GM12801 (cell line): ENCODE measurements around the gene SORL1.

Experiments
- TF ChIP-seq, protein P1 (sequence below): IDR thresholded peaks from one replicate; pipeline ENCODE4 v1.5.1; 2011; ENCODE audit warnings: control low read depth; ENCODE audit not compliant: insufficient read length; ENCODE audit errors: extremely low read depth

The SORL1 gene

DNA sequence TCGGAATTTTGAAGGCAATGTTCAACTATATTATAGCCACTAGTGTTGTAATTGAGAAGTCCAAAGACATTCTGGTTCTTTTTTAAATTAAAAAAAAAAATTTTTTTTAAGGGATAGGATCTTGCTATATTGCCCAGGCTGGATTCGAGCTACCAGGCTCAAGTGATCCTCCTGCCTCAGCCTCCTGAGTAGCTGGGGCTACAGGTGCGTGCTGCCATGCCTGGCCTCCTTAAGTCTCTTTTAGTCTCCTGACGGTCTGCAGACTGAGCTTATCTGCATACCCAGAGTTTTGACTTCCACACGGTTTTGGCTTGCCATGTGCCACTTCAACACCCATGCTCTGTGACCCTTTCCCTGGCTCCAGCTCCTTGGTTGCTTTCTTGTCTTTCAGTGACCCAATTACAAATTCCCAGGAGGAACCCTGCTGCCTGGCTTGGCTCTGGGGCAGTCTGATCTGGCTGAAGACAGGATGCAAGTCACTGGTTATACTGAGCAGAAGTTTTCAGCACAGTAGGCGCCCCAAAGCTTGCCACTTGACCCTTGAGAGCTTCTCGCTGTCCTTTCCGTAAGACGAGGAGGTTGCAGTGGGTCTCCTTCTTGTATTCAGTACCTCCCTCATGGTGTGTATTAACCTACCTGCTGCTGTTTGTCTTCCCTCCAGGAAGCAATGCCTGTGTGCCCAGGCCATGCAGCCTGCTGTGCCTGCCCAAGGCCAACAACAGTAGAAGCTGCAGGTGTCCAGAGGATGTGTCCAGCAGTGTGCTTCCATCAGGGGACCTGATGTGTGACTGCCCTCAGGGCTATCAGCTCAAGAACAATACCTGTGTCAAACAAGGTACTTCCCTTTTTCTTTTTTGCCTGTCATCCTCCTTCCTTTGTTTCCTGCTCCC, 114.4 kb downstream of the SORL1 start:
- TF ChIP-seq, protein P1, sequence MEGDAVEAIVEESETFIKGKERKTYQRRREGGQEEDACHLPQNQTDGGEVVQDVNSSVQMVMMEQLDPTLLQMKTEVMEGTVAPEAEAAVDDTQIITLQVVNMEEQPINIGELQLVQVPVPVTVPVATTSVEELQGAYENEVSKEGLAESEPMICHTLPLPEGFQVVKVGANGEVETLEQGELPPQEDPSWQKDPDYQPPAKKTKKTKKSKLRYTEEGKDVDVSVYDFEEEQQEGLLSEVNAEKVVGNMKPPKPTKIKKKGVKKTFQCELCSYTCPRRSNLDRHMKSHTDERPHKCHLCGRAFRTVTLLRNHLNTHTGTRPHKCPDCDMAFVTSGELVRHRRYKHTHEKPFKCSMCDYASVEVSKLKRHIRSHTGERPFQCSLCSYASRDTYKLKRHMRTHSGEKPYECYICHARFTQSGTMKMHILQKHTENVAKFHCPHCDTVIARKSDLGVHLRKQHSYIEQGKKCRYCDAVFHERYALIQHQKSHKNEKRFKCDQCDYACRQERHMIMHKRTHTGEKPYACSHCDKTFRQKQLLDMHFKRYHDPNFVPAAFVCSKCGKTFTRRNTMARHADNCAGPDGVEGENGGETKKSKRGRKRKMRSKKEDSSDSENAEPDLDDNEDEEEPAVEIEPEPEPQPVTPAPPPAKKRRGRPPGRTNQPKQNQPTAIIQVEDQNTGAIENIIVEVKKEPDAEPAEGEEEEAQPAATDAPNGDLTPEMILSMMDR: no peak

DNA sequence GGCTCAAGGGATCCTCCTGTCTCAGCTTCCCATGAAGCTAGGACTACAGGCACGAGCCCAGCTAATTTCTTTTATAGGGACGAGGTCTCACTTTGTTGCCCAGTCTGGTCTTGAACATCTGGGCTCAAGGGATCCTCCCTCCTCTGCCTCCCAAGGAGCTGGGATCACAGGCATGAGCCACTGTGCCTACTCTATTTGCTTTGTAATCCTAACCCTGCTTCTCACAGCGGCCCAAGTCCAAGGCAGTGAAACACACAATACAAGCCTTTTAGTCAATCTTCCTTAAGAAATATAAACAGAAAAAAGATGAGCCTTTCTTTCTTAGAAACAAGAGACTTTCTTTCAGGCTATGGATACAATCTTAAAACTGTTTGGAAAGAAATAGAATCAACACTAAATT, 115.9 kb downstream of the SORL1 start:
- TF ChIP-seq, protein P1: no peak

DNA sequence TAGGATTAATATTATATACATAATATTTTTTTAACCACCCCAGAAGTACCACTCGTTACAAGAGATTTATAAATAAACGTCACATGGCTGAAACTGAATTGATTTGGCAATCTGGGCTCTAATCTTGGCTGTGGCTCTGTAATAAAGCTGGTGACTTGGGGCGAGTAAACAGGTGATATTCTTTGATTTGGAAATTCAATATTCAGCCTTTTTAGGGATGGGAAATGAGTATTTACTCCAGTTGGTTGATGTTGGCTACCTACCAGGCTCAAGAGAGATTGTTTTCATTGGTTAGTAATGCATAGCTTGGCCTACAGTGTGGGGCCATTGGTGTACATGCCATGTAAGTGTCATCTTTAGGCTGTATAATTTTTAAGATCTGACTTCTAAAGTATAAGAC, 118.3 kb downstream of the SORL1 start:
- TF ChIP-seq, protein P1: no peak

DNA sequence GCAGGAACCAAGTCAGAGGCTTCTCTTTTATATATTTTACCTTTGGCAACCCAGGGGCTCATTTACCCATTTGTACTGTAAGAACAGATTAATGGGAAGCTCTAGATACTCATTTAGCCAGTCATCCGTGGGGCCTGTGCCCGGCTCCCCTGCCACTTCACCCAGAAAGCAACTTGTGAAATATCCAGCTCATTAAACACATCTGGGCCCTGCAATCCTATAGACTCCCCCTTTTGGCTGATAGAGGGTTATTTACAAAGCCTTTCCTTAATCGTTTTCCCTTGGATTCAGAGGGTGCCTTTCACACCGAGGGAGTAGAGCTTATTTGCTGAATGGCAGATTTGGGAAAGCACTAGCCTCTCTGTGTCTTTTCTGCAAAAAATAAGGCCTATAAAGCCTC, 119.4 kb downstream of the SORL1 start:
- TF ChIP-seq, protein P1: no peak

DNA sequence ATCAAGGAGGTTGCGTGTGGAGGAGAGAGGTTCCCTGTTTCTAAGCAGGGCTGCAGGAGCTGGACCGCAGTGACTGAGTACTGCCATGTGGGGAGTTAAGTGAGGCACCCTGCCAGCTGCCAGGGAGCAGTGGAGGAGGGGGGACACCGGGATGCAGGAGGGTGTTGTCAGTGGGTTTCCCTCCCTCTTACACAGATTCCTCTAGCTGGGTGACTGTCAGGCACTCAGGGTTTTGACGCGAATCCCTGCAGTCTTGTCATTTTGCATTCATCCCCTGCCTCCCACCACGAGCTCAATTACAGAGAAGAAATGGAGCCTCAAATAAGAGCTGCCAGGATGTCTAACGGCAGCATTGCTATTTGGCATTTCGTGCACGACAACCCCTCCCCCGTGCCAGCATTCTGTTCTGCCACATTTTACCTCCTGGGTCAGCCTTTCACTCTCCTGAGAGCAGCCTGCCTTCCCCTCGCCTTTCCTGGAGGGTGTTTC, 120.5 kb downstream of the SORL1 start:
- TF ChIP-seq, protein P1: no peak

DNA sequence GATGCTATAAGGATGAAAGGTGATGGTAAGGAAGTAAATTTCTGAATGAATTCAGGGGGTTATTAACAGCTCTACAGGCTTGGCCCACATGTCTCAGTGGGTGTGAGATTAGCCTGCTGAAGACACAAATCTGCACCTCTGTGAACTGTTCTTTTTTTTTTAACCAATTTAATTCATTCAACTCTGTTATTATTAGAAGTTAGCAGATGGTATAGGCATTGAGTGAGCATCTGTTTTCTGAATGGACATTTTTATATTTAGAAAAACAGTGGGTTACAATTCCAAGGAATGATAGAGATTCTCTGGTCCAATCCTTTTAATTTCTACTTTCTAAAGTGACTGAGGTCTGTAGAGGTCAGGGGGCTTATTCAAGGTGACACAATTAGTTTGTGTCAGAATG, 122.7 kb downstream of the SORL1 start:
- TF ChIP-seq, protein P1: no peak

DNA sequence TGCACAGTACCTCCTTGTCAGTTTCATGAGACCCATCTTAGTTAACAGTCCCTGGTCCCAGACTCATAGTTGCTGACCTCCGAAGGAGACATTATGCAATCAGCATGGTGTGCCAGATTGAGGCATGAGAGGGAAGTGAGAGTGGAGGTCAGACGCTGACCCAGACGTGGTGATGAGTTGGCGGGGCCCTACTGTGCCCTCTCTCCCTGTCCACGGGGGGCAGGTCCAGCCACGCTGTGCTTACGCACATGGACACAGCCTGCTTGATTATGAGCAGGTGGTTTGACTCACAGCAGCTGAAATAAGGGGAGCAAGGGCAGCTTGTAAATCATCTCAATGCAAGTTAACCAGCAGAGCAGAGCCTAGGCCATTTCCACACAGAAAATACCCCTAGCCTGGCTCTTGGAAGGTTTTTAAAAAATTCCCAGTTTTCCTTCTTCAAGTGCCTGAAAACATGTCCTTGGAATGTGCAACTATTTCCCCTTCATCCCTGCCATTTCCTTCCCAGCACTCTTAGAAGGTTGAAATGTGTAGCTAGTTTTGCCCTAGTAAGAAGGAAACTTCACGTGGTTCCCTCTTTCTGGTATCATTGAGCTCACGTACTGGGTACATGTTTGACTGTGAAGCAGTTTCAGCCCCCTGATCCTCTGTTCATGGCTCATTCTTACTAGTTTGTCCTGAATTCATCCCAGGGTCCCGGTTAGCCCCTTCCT, 123.3 kb downstream of the SORL1 start:
- TF ChIP-seq, protein P1: no peak
